ENCODE data around the gene TMPRSS11B.

The TMPRSS11B gene

DNA sequence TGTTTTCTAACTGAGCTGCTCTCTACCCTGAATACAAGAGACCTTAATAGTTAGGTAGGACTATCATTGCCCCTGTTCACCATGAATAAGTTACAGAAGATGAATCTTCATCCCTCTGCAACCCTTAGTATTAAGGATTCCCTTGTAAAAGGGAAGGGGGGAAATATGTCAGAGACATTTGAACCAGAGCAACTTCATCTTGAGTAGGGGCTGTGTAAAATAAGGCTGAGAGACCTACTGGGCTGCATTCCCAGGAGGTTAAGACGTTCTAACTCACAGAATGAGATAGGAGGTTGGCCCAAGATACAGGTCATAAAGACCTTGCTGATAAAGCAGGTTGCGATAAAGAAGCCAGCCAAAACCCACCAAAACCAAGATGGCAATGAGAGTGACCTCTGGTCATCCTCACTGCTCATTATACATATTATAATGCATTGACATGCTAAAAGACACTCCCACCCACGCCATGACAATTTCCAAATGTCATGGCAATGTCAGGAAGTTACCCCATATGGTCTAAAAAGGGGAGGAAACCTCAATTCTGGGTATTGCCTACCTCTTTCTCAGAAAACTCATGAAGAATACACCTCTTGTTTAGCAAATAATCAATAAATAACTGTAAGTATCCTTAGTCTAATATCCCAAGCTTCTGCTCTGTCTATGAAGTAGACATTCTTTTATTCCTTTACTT lies 19.5 kb upstream of the TMPRSS11B start:
- no peak for DNase-seq (ENCODE audit: extremely low spot score)
- ChIA-PET POLR2A (no interaction called here), CTCF (no interaction called here)
- TF ChIP-seq, protein P1, sequence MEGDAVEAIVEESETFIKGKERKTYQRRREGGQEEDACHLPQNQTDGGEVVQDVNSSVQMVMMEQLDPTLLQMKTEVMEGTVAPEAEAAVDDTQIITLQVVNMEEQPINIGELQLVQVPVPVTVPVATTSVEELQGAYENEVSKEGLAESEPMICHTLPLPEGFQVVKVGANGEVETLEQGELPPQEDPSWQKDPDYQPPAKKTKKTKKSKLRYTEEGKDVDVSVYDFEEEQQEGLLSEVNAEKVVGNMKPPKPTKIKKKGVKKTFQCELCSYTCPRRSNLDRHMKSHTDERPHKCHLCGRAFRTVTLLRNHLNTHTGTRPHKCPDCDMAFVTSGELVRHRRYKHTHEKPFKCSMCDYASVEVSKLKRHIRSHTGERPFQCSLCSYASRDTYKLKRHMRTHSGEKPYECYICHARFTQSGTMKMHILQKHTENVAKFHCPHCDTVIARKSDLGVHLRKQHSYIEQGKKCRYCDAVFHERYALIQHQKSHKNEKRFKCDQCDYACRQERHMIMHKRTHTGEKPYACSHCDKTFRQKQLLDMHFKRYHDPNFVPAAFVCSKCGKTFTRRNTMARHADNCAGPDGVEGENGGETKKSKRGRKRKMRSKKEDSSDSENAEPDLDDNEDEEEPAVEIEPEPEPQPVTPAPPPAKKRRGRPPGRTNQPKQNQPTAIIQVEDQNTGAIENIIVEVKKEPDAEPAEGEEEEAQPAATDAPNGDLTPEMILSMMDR (IDR thresholded peaks at IDR 0.05; ENCODE audit: control extremely low read depth, extremely low read depth, low read depth, missing control alignments), result no peak

DNA sequence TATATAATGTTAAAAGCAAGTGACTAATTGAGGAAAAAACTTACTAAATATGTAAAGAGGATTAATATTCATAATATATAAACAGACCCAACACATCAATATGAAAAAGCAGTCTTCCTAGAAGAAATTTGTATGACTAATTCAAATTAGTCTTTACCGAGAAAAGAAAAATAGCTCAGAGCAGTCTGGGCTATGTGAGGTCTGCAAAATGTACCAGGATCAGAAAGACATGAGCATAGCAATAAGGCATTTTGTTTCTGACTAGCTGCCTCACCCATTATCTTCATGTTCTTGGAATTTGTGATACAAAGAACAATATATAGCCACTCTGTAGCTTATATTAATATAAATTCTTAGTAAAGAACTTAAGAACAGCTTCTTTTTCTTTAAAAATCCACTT lies 13.7 kb upstream of the TMPRSS11B start:
- no peak for DNase-seq (ENCODE audit: extremely low spot score)
- TF ChIP-seq, protein P1 (IDR thresholded peaks at IDR 0.05; ENCODE audit: control extremely low read depth, extremely low read depth, low read depth, missing control alignments), result no peak
- POLR2A ChIA-PET, result no interaction called here
- CTCF ChIA-PET, result interaction anchor here (0.6 to 2.7 kb wide), 6 partner anchors 9 to 156 kb away, joined by 3 to 19 read pairs (median 4); no protein-coding TSS in a partner anchor

DNA sequence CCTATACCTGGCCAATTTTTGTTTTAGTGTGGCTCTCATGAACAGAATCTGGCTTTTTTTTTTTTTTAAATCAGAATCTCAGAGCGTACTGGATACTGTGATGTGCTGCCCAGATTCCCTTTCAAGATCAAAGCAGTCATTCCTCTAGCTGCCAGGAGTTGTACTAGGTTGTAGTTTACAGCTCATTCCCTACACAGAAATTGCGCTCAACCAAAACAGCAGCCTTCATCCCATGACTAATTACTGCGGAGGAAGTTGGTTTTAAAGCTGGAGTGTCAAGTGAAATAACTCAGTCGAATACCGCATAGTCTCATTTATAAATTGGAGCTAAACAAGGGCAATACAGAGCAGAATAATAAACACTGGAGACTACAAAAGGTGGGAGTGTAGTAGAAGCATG lies 12.2 kb upstream of the TMPRSS11B start:
- ChIA-PET CTCF (interaction anchor here (1.2 to 2.7 kb wide), 4 partner anchors 12 to 31 kb away, joined by 3 to 19 read pairs (median 4); no protein-coding TSS in a partner anchor), POLR2A (no interaction called here)
- TF ChIP-seq, protein P1 (IDR thresholded peaks at IDR 0.05; ENCODE audit: control extremely low read depth, extremely low read depth, low read depth, missing control alignments), result no peak
- DNase-seq (ENCODE audit: extremely low spot score), result no peak

DNA sequence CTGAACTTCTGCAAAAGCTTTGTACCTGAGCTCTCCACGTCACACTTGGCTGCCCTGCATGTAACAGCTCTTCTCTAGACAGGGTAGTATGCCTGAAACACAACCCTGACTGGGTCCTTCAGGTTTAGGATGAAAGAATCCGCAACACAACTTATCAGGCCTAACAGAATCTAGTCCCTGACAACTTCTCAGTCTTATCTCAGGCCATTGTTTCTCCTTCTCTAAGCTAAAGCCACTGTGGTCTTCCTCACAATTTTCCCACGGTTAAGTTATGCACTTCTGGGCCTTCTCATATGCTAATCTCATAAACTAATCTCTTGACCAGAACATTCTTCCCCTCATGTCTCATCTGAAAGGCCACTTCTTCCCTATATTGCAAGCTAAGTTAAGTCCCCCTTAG lies 10.8 kb upstream of the TMPRSS11B start:
- ChIA-PET CTCF (interaction anchor here (1.0 to 1.5 kb wide), 5 partner anchors 10 to 31 kb away, joined by 3 to 6 read pairs (median 3); no protein-coding TSS in a partner anchor), POLR2A (no interaction called here)
- DNase-seq (ENCODE audit: extremely low spot score), result no peak
- TF ChIP-seq, protein P1 (IDR thresholded peaks at IDR 0.05; ENCODE audit: control extremely low read depth, extremely low read depth, low read depth, missing control alignments), result no peak

DNA sequence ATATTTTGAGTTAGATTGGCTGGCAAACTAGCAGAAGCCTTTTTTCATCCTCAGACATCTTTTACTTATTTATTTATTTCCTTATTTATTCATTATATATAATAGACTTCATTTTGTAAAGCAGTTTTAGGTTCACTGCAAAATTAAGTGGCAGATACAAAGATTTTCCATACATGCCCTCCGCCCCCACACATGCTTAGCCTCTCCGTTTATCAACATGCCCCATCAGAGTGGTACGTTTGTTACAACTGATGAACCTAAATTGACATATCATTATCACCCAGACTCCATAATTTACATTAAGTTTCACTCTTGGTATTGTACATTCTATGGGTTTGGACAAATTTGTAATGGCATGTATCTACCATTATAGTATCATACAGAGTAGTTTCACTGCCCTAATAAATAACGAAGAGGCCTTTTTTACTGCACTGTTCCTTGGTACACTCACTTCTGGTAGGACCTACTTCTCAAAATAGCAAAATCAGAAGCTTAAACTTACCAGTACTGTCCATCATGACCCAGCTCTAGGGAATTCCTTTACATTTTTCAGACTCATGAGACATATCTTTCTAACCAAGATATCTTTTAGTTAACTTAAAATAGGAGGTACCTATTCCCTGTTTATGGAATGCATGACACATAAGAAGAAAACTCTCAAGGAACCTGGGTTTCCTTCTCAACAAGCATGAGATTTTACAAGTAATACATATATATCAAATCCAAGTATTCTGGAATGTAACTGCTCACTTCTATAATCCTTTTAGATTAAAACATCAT lies 4.8 kb upstream of the TMPRSS11B start:
- POLR2A ChIA-PET, result no interaction called here
- TF ChIP-seq, protein P1 (IDR thresholded peaks at IDR 0.05; ENCODE audit: control extremely low read depth, extremely low read depth, low read depth, missing control alignments), result no peak
- no peak for DNase-seq (ENCODE audit: extremely low spot score)
- CTCF ChIA-PET, result no interaction called here

DNA sequence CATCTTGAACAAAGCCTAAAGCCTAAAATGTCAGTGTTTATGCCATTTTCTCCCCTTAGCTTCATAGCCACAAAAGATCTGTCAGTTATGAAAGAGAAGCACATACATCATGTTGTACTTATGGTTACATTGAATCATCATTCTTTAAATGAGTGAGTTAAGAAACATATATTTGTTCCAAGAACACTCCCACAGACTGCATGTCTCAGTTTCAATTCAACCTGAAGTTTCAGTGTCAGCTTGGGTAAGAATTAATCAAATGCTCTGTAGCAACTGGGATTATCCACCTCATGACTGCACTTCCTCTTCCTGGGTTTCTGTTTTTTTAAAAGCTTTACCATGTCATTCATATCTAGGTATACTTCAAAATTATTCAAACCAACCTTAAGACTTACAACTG lies 3.9 kb upstream of the TMPRSS11B start:
- POLR2A ChIA-PET, result no interaction called here
- TF ChIP-seq, protein P1 (IDR thresholded peaks at IDR 0.05; ENCODE audit: control extremely low read depth, extremely low read depth, low read depth, missing control alignments), result no peak
- CTCF ChIA-PET, result no interaction called here
- DNase-seq (ENCODE audit: extremely low spot score), result peak; percentile 20

Data from GM10248 (cell line).